SK-N-SH (cell line): ENCODE measurements around the gene BRI3BP. TPM values are rescaled to one million over a fixed set of nuclear protein-coding genes. Genes with fewer than 3 reads are reported as not detected.

Source experiments
- CTCF ChIA-PET: fragments of 300-600, 350-600 bp; formaldehyde crosslinking; extraction: SDS; loops from one replicate; lab custom pipeline; 2021; lab: Yijun Ruan, JAX
- POLR2A ChIA-PET: fragments of 350-600 bp; sonication (Branson Sonifier 250); formaldehyde crosslinking; extraction: SDS; loops from one replicate; lab custom pipeline; 2020; ENCODE audit warnings: antibody characterized with exemption, inconsistent platforms; lab: Yijun Ruan, JAX
- DNase-seq: peaks from one replicate; pipeline ENCODE4 v3.0.0; 2012
- H2AFZ ChIP-seq: fragments of 200-600 bp; sonication (generic); 2 replicates; pipeline ENCODE4 v1.8.1; 2016; ENCODE audit warnings: antibody characterized with exemption, mild to moderate bottlenecking, low read depth
- H3F3A ChIP-seq: fragments of 200-600 bp; sonication (generic); replicated peaks from 2 replicates; pipeline ENCODE3; 2016; ENCODE audit warnings: antibody characterized with exemption, mild to moderate bottlenecking; ENCODE audit not compliant: insufficient read depth
- H3K27ac ChIP-seq, 2 experiments: fragments of 200-500 bp in 1 of 2; fragments of 200-600 bp in 1 of 2; sonication (Bioruptor generic) in 1 of 2; sonication (generic), shearing (Covaris generic) in 1 of 2; 2 replicates each; pipeline versions ENCODE4 v1.5.1 to v1.6.1; 2014 to 2016; ENCODE audit warnings: low read depth in 2 of 2, inconsistent platforms in 1 of 2, low read length in 1 of 2, mild to moderate bottlenecking in 1 of 2, mixed read lengths in 1 of 2
- H3K27me3 ChIP-seq: fragments of 200-600 bp; sonication (generic), shearing (Covaris generic); 2 replicates; pipeline ENCODE4 v1.6.1; 2016; ENCODE audit warnings: mixed run types; ENCODE audit not compliant: insufficient read depth
- H3K36me3 ChIP-seq, 2 experiments: fragments of 200-500 bp in 1 of 2; fragments of 200-600 bp in 1 of 2; sonication (Bioruptor generic) in 1 of 2; sonication (generic) in 1 of 2; replicated peaks in 1 of 2; 2 replicates each; pipeline versions ENCODE3 to v1.5.1; 2014 to 2016; ENCODE audit warnings: low read length in 1 of 2, mild to moderate bottlenecking in 1 of 2; ENCODE audit not compliant: insufficient read depth in 2 of 2, control insufficient read depth in 1 of 2
- H3K4me1 ChIP-seq, 2 experiments: fragments of 200-500 bp in 1 of 2; fragments of 200-600 bp in 1 of 2; sonication (Bioruptor generic) in 1 of 2; sonication (generic), shearing (Covaris generic) in 1 of 2; 2 replicates each; pipeline versions ENCODE4 v1.5.1 to v1.6.1; 2014 to 2016; ENCODE audit warnings: low read depth in 1 of 2, low read length in 1 of 2, mixed run types in 1 of 2; ENCODE audit not compliant: insufficient read depth in 2 of 2, control insufficient read depth in 1 of 2
- H3K4me2 ChIP-seq: fragments of 200-600 bp; sonication (generic), shearing (Covaris generic); 2 replicates; pipeline ENCODE4 v1.6.1; 2017; ENCODE audit warnings: mixed run types
- H3K4me3 ChIP-seq, 2 experiments: fragments of 200-500 bp in 1 of 2; fragments of 200-600 bp in 1 of 2; sonication (Bioruptor generic) in 1 of 2; sonication (generic), shearing (Covaris generic) in 1 of 2; 2 replicates each; pipeline versions ENCODE4 v1.5.1 to v1.8.1; 2014 to 2016; ENCODE audit warnings: low read depth in 2 of 2, inconsistent platforms in 1 of 2, low read length in 1 of 2, mild to moderate bottlenecking in 1 of 2, mixed read lengths in 1 of 2, moderate library complexity in 1 of 2
- H3K79me2 ChIP-seq: fragments of 200-600 bp; sonication (generic); 2 replicates; pipeline ENCODE4 v1.8.1; 2017; ENCODE audit warnings: mild to moderate bottlenecking; ENCODE audit not compliant: insufficient read depth
- H3K9ac ChIP-seq: fragments of 200-600 bp; sonication (generic); 2 replicates; pipeline ENCODE4 v1.6.1; 2017; ENCODE audit warnings: mixed run types
- H3K9me2 ChIP-seq: fragments of 200-600 bp; sonication (generic); 2 replicates; pipeline ENCODE4 v1.6.1; 2017; ENCODE audit warnings: mixed run types
- H3K9me3 ChIP-seq: fragments of 200-600 bp; sonication (generic); 2 replicates; pipeline ENCODE4 v1.6.1; 2017; ENCODE audit warnings: mixed run types, mild to moderate bottlenecking, moderate library complexity
- H4K20me1 ChIP-seq: fragments of 200-600 bp; sonication (generic); 2 replicates; pipeline ENCODE4 v1.6.1; 2017; ENCODE audit warnings: mild to moderate bottlenecking, mixed run types; ENCODE audit not compliant: insufficient read depth
- CTCF ChIP-seq: fragments of 200-600 bp; sonication (generic); IDR thresholded peaks from 2 replicates; pipeline ENCODE4 v1.6.1; 2017; ENCODE audit warnings: antibody characterized with exemption, mild to moderate bottlenecking, moderate library complexity
- ELF1 ChIP-seq: IDR thresholded peaks from 2 replicates; pipeline ENCODE4 v1.4.0; 2012
- FOSL2 ChIP-seq: IDR thresholded peaks from 2 replicates; pipeline ENCODE4 v1.4.0; 2012; ENCODE audit warnings: low read depth, mild to moderate bottlenecking, moderate library complexity, borderline replicate concordance
- FOXJ3 ChIP-seq: sonication (generic); formaldehyde crosslinking; IDR thresholded peaks from 2 replicates; pipeline ENCODE4 v1.5.1; 2020; ENCODE audit warnings: mild to moderate bottlenecking, missing genetic modification reagents
- JUND ChIP-seq: IDR thresholded peaks from 2 replicates; pipeline ENCODE4 v1.4.0; 2012
- MAX ChIP-seq: IDR thresholded peaks from 2 replicates; pipeline ENCODE4 v1.4.0; 2012; ENCODE audit warnings: low read depth
- MEF2A ChIP-seq: IDR thresholded peaks from 2 replicates; pipeline ENCODE4 v1.4.0; 2012; ENCODE audit warnings: low read depth, borderline replicate concordance
- MXI1 ChIP-seq: IDR thresholded peaks from 2 replicates; pipeline ENCODE4 v1.6.1; 2012; ENCODE audit warnings: mild to moderate bottlenecking, low read depth, low read length, improper control_type of control experiment
- RAD21 ChIP-seq: IDR thresholded peaks from 2 replicates; pipeline ENCODE4 v1.6.1; 2012; ENCODE audit warnings: mild to moderate bottlenecking, low read length
- RCOR1 ChIP-seq: fragments of 150-350 bp; IDR thresholded peaks from 2 replicates; pipeline ENCODE4 v1.6.1; 2017; ENCODE audit warnings: antibody characterized with exemption, low read length
- REST ChIP-seq: IDR thresholded peaks from 2 replicates; pipeline ENCODE4 v1.6.1; 2012; ENCODE audit warnings: mild to moderate bottlenecking, low read depth, low read length, moderate library complexity
- RFX5 ChIP-seq: IDR thresholded peaks from 2 replicates; pipeline ENCODE4 v1.6.1; 2012; ENCODE audit warnings: mild to moderate bottlenecking, improper control_type of control experiment, low read length
- SIN3A ChIP-seq: IDR thresholded peaks from 2 replicates; pipeline ENCODE4 v1.6.1; 2012; ENCODE audit warnings: low read depth, mild to moderate bottlenecking, low read length, moderate library complexity, borderline replicate concordance
- TCF12 ChIP-seq: IDR thresholded peaks from 2 replicates; pipeline ENCODE4 v1.4.0; 2012
- USF1 ChIP-seq: IDR thresholded peaks from 2 replicates; pipeline ENCODE4 v1.4.0; 2012; ENCODE audit warnings: low read depth, borderline replicate concordance
- USF2 ChIP-seq: fragments of 150-350 bp; IDR thresholded peaks from 2 replicates; pipeline ENCODE4 v1.6.1; 2017; ENCODE audit warnings: antibody characterized with exemption, low read length, low read depth, borderline replicate concordance
- YY1 ChIP-seq: IDR thresholded peaks from 2 replicates; pipeline ENCODE4 v1.4.0; 2012; ENCODE audit warnings: low read depth, mild to moderate bottlenecking
- WGBS: methylation state at CpG from one replicate; pipeline ENCODE4 v1.1.6; 2017; ENCODE audit warnings: low lambda C conversion rate; 5-methylcytosine and 5-hydroxymethylcytosine counted together
- polyA plus RNA-seq, 3 experiments: library from polyadenylated mRNA; depleted of rRNA; stranded (reverse); fragments of >200 nt; gene quantifications; 2 replicates each; pipeline ENCODE4 v1.2.3, GENCODE V29; 2012

The BRI3BP gene
- polyA plus RNA-seq, 1 of the 3 experiments (the other 2 are of a cell fraction) = 3.8 TPM

GRCh38 chr12:125018356-125018755, 24.9 kb downstream of the BRI3BP start:
- H3K27ac ChIP-seq = no peak overlapping the region
- H3K27me3 ChIP-seq = no peaks in the 10 kb centered on the region
- H3K9me2 ChIP-seq = no peaks in the 10 kb centered on the region
- no peak overlapping the region for H2AFZ ChIP-seq
- 86% methylated on average over 11 of the region's 11 CpGs for WGBS
- H3K9me3 ChIP-seq = no peaks in the 10 kb centered on the region
- no peak for DNase-seq
- H3K9ac ChIP-seq = no peak overlapping the region
- no peak for TF ChIP-seq TCF12
- no peak for TF ChIP-seq REST
- no peak for TF ChIP-seq RCOR1
- TF ChIP-seq MAX = no peak
- no peak for TF ChIP-seq SIN3A
- no peak for TF ChIP-seq RAD21
- TF ChIP-seq ELF1 = no peak
- TF ChIP-seq, all 33 proteins: peak for 0
- ChIA-PET CTCF (no interaction called here), POLR2A (no interaction called here)
- Histone ChIP-seq H4K20me1 (no peaks in the 10 kb centered on the region), H3F3A (no peaks in the 10 kb centered on the region), H3K36me3 (peaks cover 0 to 4% of the 10 kb centered on the region in 2 experiments), H3K79me2 (no peaks in the 10 kb centered on the region), H3K4me2 (no peak overlapping the region), H3K4me3 (no peak overlapping the region), H3K4me1 (no peaks in the 10 kb centered on the region)

- H3K9ac ChIP-seq = no peak overlapping the region
- TF ChIP-seq RFX5 (no peak), RCOR1 (no peak), FOXJ3 (no peak), JUND (no peak), USF1 (no peak), USF2 (no peak), YY1 (no peak), MEF2A (no peak), MXI1 (no peak), FOSL2 (no peak), CTCF (no peak), RAD21 (no peak)
- TF ChIP-seq, all 33 proteins: peak for 0
- Histone ChIP-seq H3K4me3 (no peak overlapping the region), H3K79me2 (no peaks in the 10 kb centered on the region), H2AFZ (no peak overlapping the region), H3K9me3 (no peaks in the 10 kb centered on the region), H3K4me2 (no peak overlapping the region), H3K27ac (no peak overlapping the region), H3K4me1 (no peaks in the 10 kb centered on the region), H4K20me1 (no peaks in the 10 kb centered on the region), H3F3A (no peaks in the 10 kb centered on the region), H3K9me2 (no peaks in the 10 kb centered on the region), H3K36me3 (no peaks in the 10 kb centered on the region), H3K27me3 (no peaks in the 10 kb centered on the region)
- CTCF ChIA-PET = no interaction called here
- no peak for DNase-seq
- 100% methylated on average over 3 of the region's 9 CpGs for WGBS
- POLR2A ChIA-PET = no interaction called here
Measured at GRCh38 chr12:125021096-125021495, 27.7 kb downstream of the BRI3BP start.
